HEK293 (cell line): ENCODE results near the gene CASZ1.

Experiments used
- CTCF ChIA-PET: fragments of 350-600 bp; formaldehyde crosslinking; extraction: SDS; loops from one replicate; lab custom pipeline; 2021; ENCODE audit warnings: antibody characterized with exemption; lab: Yijun Ruan, JAX
- POLR2A ChIA-PET: fragments of 300-600 bp; formaldehyde crosslinking; extraction: SDS; loops from one replicate; lab custom pipeline; 2020; ENCODE audit warnings: antibody characterized with exemption, inconsistent platforms; lab: Yijun Ruan, JAX
- H3K27ac ChIP-seq: fragments of 200-500 bp; sonication (Bioruptor generic); 2 replicates; pipeline ENCODE4 v1.5.1; 2014; ENCODE audit warnings: low read depth, low read length, control low read depth, inconsistent platforms; ENCODE audit errors: extremely low read depth
- H3K36me3 ChIP-seq, 2 experiments: fragments of 200-500 bp in 1 of 2; sonication (Bioruptor generic) in 1 of 2; 1 replicate in 1 of 2; 2 replicates in 1 of 2; pipeline ENCODE4 v1.5.1; 2014 to 2017; ENCODE audit warnings: inconsistent platforms in 2 of 2, low read length in 2 of 2; ENCODE audit not compliant: control insufficient read depth in 2 of 2, insufficient read depth in 1 of 2
- H3K4me1 ChIP-seq: fragments of 200-500 bp; sonication (Bioruptor generic); 2 replicates; pipeline ENCODE4 v1.5.1; 2014; ENCODE audit warnings: mild to moderate bottlenecking, low read length, inconsistent platforms; ENCODE audit not compliant: control insufficient read depth, insufficient read depth
- H3K4me3 ChIP-seq: 2 replicates; pipeline ENCODE4 v1.5.1; 2011; ENCODE audit warnings: low read depth, mild to moderate bottlenecking, control low read depth, low read length, moderate library complexity
- H3K9me3 ChIP-seq: fragments of 200-500 bp; sonication (Bioruptor generic); 2 replicates; pipeline ENCODE4 v1.5.1; 2014; ENCODE audit warnings: low read depth, low read length, inconsistent platforms; ENCODE audit not compliant: control insufficient read depth, insufficient read depth
- FEZF1 ChIP-seq: fragments of 450-650 bp; formaldehyde crosslinking; IDR thresholded peaks from 2 replicates; pipeline ENCODE4 v1.5.1; 2016; ENCODE audit warnings: missing biosample characterization, missing genetic modification characterization
- GLIS2 ChIP-seq: fragments of 450-650 bp; formaldehyde crosslinking; IDR thresholded peaks from 2 replicates; pipeline ENCODE4 v1.5.1; 2016; ENCODE audit warnings: missing biosample characterization, missing genetic modification characterization
- KLF1 ChIP-seq: fragments of 450-650 bp; formaldehyde crosslinking; IDR thresholded peaks from 2 replicates; pipeline ENCODE4 v1.5.1; 2016; ENCODE audit warnings: missing biosample characterization, missing genetic modification characterization
- KLF7 ChIP-seq: fragments of 450-650 bp; formaldehyde crosslinking; IDR thresholded peaks from 2 replicates; pipeline ENCODE4 v1.5.1; 2016; ENCODE audit warnings: missing biosample characterization, missing genetic modification characterization, borderline replicate concordance
- MYNN ChIP-seq: fragments of 450-650 bp; formaldehyde crosslinking; IDR thresholded peaks from 2 replicates; pipeline ENCODE4 v1.5.1; 2016; ENCODE audit warnings: missing biosample characterization, missing genetic modification characterization, borderline replicate concordance
- ZBTB8A ChIP-seq: fragments of 450-650 bp; formaldehyde crosslinking; IDR thresholded peaks from 2 replicates; pipeline ENCODE4 v1.5.1; 2016; ENCODE audit warnings: missing biosample characterization, missing genetic modification characterization
- ZFHX2 ChIP-seq: fragments of 450-650 bp; formaldehyde crosslinking; conservative IDR thresholded peaks from 2 replicates; pipeline ENCODE4 v1.5.1; 2016; ENCODE audit warnings: missing biosample characterization, missing genetic modification characterization
- ZIC2 ChIP-seq: fragments of 450-650 bp; formaldehyde crosslinking; IDR thresholded peaks from 2 replicates; pipeline ENCODE4 v1.5.1; 2016; ENCODE audit warnings: missing biosample characterization, missing genetic modification characterization
- ZNF133 ChIP-seq: fragments of 450-650 bp; formaldehyde crosslinking; IDR thresholded peaks from 2 replicates; pipeline ENCODE4 v1.5.1; 2016; ENCODE audit warnings: missing biosample characterization, missing genetic modification characterization
- ZNF202 ChIP-seq: fragments of 450-650 bp; formaldehyde crosslinking; IDR thresholded peaks from 2 replicates; pipeline ENCODE4 v1.5.1; 2016; ENCODE audit warnings: missing biosample characterization, missing genetic modification characterization, borderline replicate concordance
- ZNF302 ChIP-seq: fragments of 450-650 bp; formaldehyde crosslinking; IDR thresholded peaks from 2 replicates; pipeline ENCODE4 v1.5.1; 2016; ENCODE audit warnings: missing biosample characterization, missing genetic modification characterization, low read depth
- ZNF335 ChIP-seq: fragments of 450-650 bp; formaldehyde crosslinking; conservative IDR thresholded peaks from 2 replicates; pipeline ENCODE4 v1.5.1; 2016; ENCODE audit warnings: missing biosample characterization, missing genetic modification characterization
- ZNF341 ChIP-seq: fragments of 450-650 bp; formaldehyde crosslinking; IDR thresholded peaks from 2 replicates; pipeline ENCODE4; 2016; ENCODE audit warnings: low read depth, missing biosample characterization, missing genetic modification characterization
- ZNF48 ChIP-seq: fragments of 450-650 bp; formaldehyde crosslinking; IDR thresholded peaks from 2 replicates; pipeline ENCODE4 v1.5.1; 2016; ENCODE audit warnings: missing biosample characterization, missing genetic modification characterization
- ZNF548 ChIP-seq: fragments of 450-650 bp; formaldehyde crosslinking; IDR thresholded peaks from 2 replicates; pipeline ENCODE4 v1.5.1; 2016; ENCODE audit warnings: missing biosample characterization, missing genetic modification characterization
- ZNF560 ChIP-seq: fragments of 450-650 bp; formaldehyde crosslinking; IDR thresholded peaks from 2 replicates; pipeline ENCODE4 v1.5.1; 2017; ENCODE audit warnings: missing biosample characterization, missing genetic modification characterization, borderline replicate concordance
- ZNF571 ChIP-seq: fragments of 450-650 bp; formaldehyde crosslinking; IDR thresholded peaks from 2 replicates; pipeline ENCODE4 v1.5.0; 2017; ENCODE audit warnings: missing biosample characterization, missing genetic modification characterization
- ZNF600 ChIP-seq: fragments of 450-650 bp; formaldehyde crosslinking; IDR thresholded peaks from 2 replicates; pipeline ENCODE4 v1.5.1; 2016; ENCODE audit warnings: missing biosample characterization, missing genetic modification characterization
- ZNF747 ChIP-seq: fragments of 450-650 bp; formaldehyde crosslinking; IDR thresholded peaks from 2 replicates; pipeline ENCODE4 v1.5.1; 2016; ENCODE audit warnings: missing biosample characterization, missing genetic modification characterization
- ZNF791 ChIP-seq: fragments of 450-650 bp; formaldehyde crosslinking; IDR thresholded peaks from 2 replicates; pipeline ENCODE4 v1.5.1; 2016; ENCODE audit warnings: missing biosample characterization, missing genetic modification characterization
- ZSCAN23 ChIP-seq: fragments of 450-650 bp; formaldehyde crosslinking; IDR thresholded peaks from 2 replicates; pipeline ENCODE4 v1.5.1; 2016; ENCODE audit warnings: missing biosample characterization, missing genetic modification characterization
- ZSCAN30 ChIP-seq: fragments of 450-650 bp; IDR thresholded peaks from 2 replicates; pipeline ENCODE4 v1.5.1; 2018; ENCODE audit warnings: missing biosample characterization, mild to moderate bottlenecking, missing genetic modification characterization, moderate library complexity
- TF ChIP-seq, protein P1 (sequence below): fragments of 450-650 bp; formaldehyde crosslinking; IDR thresholded peaks from 2 replicates; pipeline ENCODE4 v1.5.1; 2016; ENCODE audit warnings: missing biosample characterization, missing genetic modification characterization
- TF ChIP-seq, protein P2 (sequence below): fragments of 450-650 bp; formaldehyde crosslinking; IDR thresholded peaks from 2 replicates; pipeline ENCODE4 v1.5.1; 2017; ENCODE audit warnings: missing biosample characterization, missing genetic modification characterization
- TF ChIP-seq, protein P3 (sequence below): fragments of 450-650 bp; formaldehyde crosslinking; IDR thresholded peaks from 2 replicates; pipeline ENCODE4 v1.5.1; 2016; ENCODE audit warnings: missing biosample characterization, missing genetic modification characterization
- TF ChIP-seq, protein P4 (sequence below): fragments of 450-650 bp; formaldehyde crosslinking; IDR thresholded peaks from 2 replicates; pipeline ENCODE4 v1.5.1; 2016; ENCODE audit warnings: missing biosample characterization, missing genetic modification characterization
- TF ChIP-seq, protein P5 (sequence below): fragments of 450-650 bp; formaldehyde crosslinking; IDR thresholded peaks from 2 replicates; pipeline ENCODE4 v1.5.1; 2016; ENCODE audit warnings: missing biosample characterization, missing genetic modification characterization, low read depth
- TF ChIP-seq, protein P6 (sequence below): fragments of 450-650 bp; formaldehyde crosslinking; IDR thresholded peaks from 2 replicates; pipeline ENCODE4 v1.5.1; 2016; ENCODE audit warnings: missing biosample characterization, missing genetic modification characterization

The CASZ1 gene

DNA sequence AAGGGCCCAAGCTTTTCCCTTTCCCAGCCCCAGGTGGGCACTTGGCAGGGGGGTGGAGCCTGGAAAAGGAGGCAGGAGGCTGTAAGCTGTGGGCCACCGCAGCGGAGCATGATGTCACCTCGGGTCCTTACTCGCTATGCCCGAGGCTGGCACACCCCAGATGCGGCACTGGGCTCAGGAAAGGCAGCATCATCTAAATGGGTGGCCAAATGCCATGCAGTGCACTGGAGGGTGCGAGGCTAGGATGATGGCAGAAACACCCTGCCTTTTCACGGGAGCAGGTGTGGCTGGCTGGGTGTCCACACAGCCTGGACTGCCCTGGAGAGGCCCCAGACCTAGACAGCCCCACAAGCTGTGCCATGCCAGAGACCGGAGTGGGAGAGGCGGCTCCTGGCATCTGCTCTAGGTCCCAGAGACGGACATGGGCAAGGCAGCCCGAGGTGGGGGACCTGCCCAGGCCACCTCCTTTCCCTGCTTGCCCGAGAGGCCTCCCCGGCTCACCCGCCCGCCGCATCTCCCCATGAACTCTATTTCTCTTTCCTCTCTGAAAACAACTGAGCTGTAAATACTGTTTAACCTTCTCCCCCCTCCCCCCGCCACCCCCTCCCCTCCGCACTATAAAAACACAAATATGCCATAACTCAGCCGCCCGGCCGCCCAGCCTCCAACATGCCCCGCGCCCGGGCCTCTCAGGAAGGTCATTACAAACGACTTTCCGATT lies 124.7 kb downstream of the CASZ1 start:
- Histone ChIP-seq H3K27ac (no peak overlapping the region), H3K4me1 (peaks cover 14% of the 10 kb centered on the region)
- no peak for TF ChIP-seq ZNF133 (tag by site-specific recombination)
- no peak for TF ChIP-seq ZNF48 (tag by site-specific recombination)
- peak; percentile 50 for TF ChIP-seq ZBTB8A (tag by site-specific recombination)
- no peak for TF ChIP-seq MYNN (tag by site-specific recombination)
- peak; percentile 80 for TF ChIP-seq ZIC2 (tag by site-specific recombination)
- peak; percentile 99 for TF ChIP-seq ZNF335 (tag by site-specific recombination)
- TF ChIP-seq KLF7 (tag by site-specific recombination) = no peak
- no peak for TF ChIP-seq ZNF560 (tag by site-specific recombination)
- TF ChIP-seq, protein P1, sequence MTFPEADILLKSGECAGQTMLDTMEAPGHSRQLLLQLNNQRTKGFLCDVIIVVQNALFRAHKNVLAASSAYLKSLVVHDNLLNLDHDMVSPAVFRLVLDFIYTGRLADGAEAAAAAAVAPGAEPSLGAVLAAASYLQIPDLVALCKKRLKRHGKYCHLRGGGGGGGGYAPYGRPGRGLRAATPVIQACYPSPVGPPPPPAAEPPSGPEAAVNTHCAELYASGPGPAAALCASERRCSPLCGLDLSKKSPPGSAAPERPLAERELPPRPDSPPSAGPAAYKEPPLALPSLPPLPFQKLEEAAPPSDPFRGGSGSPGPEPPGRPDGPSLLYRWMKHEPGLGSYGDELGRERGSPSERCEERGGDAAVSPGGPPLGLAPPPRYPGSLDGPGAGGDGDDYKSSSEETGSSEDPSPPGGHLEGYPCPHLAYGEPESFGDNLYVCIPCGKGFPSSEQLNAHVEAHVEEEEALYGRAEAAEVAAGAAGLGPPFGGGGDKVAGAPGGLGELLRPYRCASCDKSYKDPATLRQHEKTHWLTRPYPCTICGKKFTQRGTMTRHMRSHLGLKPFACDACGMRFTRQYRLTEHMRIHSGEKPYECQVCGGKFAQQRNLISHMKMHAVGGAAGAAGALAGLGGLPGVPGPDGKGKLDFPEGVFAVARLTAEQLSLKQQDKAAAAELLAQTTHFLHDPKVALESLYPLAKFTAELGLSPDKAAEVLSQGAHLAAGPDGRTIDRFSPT (tag by site-specific recombination) = peak; percentile 85
- TF ChIP-seq ZNF548 (tag by site-specific recombination) = no peak
- no peak for TF ChIP-seq ZSCAN30 (tag by site-specific recombination)
- TF ChIP-seq, protein P2, sequence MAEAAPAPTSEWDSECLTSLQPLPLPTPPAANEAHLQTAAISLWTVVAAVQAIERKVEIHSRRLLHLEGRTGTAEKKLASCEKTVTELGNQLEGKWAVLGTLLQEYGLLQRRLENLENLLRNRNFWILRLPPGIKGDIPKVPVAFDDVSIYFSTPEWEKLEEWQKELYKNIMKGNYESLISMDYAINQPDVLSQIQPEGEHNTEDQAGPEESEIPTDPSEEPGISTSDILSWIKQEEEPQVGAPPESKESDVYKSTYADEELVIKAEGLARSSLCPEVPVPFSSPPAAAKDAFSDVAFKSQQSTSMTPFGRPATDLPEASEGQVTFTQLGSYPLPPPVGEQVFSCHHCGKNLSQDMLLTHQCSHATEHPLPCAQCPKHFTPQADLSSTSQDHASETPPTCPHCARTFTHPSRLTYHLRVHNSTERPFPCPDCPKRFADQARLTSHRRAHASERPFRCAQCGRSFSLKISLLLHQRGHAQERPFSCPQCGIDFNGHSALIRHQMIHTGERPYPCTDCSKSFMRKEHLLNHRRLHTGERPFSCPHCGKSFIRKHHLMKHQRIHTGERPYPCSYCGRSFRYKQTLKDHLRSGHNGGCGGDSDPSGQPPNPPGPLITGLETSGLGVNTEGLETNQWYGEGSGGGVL = peak; percentile 83
- peak; percentile 77 for TF ChIP-seq GLIS2 (tag by site-specific recombination)
- TF ChIP-seq ZNF341 (tag by site-specific recombination) = 0 out of 2 replicates have a peak, but pooled peaks have one; percentile 11
- TF ChIP-seq, protein P3, sequence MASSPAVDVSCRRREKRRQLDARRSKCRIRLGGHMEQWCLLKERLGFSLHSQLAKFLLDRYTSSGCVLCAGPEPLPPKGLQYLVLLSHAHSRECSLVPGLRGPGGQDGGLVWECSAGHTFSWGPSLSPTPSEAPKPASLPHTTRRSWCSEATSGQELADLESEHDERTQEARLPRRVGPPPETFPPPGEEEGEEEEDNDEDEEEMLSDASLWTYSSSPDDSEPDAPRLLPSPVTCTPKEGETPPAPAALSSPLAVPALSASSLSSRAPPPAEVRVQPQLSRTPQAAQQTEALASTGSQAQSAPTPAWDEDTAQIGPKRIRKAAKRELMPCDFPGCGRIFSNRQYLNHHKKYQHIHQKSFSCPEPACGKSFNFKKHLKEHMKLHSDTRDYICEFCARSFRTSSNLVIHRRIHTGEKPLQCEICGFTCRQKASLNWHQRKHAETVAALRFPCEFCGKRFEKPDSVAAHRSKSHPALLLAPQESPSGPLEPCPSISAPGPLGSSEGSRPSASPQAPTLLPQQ (tag by site-specific recombination) = no peak
- TF ChIP-seq, protein P4, sequence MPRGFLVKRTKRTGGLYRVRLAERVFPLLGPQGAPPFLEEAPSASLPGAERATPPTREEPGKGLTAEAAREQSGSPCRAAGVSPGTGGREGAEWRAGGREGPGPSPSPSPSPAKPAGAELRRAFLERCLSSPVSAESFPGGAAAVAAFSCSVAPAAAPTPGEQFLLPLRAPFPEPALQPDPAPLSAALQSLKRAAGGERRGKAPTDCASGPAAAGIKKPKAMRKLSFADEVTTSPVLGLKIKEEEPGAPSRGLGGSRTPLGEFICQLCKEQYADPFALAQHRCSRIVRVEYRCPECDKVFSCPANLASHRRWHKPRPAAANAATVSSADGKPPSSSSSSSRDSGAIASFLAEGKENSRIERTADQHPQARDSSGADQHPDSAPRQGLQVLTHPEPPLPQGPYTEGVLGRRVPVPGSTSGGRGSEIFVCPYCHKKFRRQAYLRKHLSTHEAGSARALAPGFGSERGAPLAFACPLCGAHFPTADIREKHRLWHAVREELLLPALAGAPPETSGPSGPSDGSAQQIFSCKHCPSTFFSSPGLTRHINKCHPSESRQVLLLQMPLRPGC (tag by site-specific recombination) = peak; percentile 11; the same call in 1 of the 2 replicates
- no peak for TF ChIP-seq ZNF791 (tag by site-specific recombination)
- peak; percentile 51 for TF ChIP-seq FEZF1 (tag by site-specific recombination)
- TF ChIP-seq ZNF202 (tag by site-specific recombination) = no peak
- no peak for TF ChIP-seq ZFHX2 (tag by site-specific recombination)
- TF ChIP-seq ZNF600 (tag by site-specific recombination) = peak; percentile 67
- no peak for TF ChIP-seq ZNF747 (tag by site-specific recombination)
- TF ChIP-seq ZNF571 (tag by site-specific recombination) = no peak
- TF ChIP-seq, protein P5, sequence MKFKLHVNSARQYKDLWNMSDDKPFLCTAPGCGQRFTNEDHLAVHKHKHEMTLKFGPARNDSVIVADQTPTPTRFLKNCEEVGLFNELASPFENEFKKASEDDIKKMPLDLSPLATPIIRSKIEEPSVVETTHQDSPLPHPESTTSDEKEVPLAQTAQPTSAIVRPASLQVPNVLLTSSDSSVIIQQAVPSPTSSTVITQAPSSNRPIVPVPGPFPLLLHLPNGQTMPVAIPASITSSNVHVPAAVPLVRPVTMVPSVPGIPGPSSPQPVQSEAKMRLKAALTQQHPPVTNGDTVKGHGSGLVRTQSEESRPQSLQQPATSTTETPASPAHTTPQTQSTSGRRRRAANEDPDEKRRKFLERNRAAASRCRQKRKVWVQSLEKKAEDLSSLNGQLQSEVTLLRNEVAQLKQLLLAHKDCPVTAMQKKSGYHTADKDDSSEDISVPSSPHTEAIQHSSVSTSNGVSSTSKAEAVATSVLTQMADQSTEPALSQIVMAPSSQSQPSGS = peak; percentile 57; the same call in 1 of the 2 replicates
- no peak for TF ChIP-seq ZNF302
- TF ChIP-seq KLF1 (tag by site-specific recombination) = 0 out of 2 replicates have a peak, but pooled peaks have one; percentile 20
- TF ChIP-seq, protein P6, sequence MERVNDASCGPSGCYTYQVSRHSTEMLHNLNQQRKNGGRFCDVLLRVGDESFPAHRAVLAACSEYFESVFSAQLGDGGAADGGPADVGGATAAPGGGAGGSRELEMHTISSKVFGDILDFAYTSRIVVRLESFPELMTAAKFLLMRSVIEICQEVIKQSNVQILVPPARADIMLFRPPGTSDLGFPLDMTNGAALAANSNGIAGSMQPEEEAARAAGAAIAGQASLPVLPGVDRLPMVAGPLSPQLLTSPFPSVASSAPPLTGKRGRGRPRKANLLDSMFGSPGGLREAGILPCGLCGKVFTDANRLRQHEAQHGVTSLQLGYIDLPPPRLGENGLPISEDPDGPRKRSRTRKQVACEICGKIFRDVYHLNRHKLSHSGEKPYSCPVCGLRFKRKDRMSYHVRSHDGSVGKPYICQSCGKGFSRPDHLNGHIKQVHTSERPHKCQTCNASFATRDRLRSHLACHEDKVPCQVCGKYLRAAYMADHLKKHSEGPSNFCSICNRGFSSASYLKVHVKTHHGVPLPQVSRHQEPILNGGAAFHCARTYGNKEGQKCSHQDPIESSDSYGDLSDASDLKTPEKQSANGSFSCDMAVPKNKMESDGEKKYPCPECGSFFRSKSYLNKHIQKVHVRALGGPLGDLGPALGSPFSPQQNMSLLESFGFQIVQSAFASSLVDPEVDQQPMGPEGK (tag by site-specific recombination) = peak; percentile 66
- no peak for TF ChIP-seq ZSCAN23 (tag by site-specific recombination)

More for the DNA sequence above, 124.7 kb downstream of the CASZ1 start:
- no peaks in the 10 kb centered on the region for H3K36me3 ChIP-seq
- POLR2A ChIA-PET = no interaction called here
- CTCF ChIA-PET = no interaction called here
- no peak overlapping the region for H3K4me3 ChIP-seq
- H3K9me3 ChIP-seq = no peaks in the 10 kb centered on the region
